Activated CD8-positive, alpha-beta memory T cell treated with anti-CD3 and anti-CD28 coated beads, Interleukin-2, amount 50 U/mL, for 1 hour (primary cell): Measurements from ENCODE around the gene SNED1.
A peak's percentile ranks its signal among the peaks of the same experiment; 100 is the strongest.

Experiments used
- DNase-seq: peaks from one replicate; pipeline ENCODE4 v3.0.0-alpha.2; 2020; ENCODE audit errors: extremely low read depth

Gene SNED1

GRCh38 chr2:241048149-241048948, 49.9 kb downstream of the SNED1 start:
- DNase-seq = no peak

GRCh38 chr2:241048949-241049343, 50.5 kb downstream of the SNED1 start:
- DNase-seq = no peak

GRCh38 chr2:241049739-241050623, 51.6 kb downstream of the SNED1 start:
- no peak for DNase-seq

DNA sequence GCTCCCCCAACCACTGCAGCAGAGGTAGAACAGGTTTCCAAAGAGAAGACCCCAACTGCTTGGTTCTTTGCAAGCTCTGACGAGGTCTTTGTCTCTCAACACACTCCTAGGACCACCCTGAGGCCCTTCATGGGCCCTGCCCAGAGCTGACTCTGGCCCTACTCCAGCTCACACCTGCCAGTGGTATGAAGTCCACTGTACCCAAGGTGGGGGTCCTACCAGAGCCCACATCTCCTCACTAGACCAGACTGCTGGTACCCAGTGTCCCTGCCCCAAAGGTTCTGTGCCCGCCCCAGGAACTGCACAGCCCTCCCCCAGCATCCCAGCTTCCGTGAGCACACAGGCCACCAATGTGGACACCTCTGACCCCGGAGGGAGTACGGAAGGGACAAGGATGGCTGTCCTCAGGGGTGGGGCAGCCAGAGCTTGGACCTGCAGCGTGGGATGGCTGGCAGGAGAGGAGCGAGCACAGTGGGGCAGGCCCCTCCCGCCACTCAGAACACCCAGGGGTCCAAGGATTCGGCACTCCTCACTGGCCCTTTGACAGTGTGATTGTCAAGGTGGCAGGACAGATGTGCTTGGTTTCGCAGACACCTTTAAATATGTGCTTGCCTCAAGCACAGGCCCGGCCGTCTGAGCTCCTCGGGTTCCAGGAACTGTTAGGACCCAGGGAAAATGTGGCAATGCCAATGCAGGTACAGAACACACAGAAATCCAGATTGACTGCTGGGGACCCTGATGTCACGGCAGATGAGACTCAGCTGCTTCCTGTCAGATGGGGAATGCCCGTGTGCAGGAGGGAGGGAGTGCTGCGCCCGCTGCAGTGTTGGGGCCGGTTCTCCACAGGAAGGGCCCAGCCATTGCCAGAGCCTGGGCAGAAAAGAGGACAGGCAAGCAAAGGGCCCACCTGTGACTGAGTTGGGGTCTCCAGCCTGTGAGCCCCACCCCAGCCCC, 52.5 kb downstream of the SNED1 start:
- DNase-seq = no peak

GRCh38 chr2:241051578-241052487, 53.4 kb downstream of the SNED1 start:
- no peak for DNase-seq

DNA sequence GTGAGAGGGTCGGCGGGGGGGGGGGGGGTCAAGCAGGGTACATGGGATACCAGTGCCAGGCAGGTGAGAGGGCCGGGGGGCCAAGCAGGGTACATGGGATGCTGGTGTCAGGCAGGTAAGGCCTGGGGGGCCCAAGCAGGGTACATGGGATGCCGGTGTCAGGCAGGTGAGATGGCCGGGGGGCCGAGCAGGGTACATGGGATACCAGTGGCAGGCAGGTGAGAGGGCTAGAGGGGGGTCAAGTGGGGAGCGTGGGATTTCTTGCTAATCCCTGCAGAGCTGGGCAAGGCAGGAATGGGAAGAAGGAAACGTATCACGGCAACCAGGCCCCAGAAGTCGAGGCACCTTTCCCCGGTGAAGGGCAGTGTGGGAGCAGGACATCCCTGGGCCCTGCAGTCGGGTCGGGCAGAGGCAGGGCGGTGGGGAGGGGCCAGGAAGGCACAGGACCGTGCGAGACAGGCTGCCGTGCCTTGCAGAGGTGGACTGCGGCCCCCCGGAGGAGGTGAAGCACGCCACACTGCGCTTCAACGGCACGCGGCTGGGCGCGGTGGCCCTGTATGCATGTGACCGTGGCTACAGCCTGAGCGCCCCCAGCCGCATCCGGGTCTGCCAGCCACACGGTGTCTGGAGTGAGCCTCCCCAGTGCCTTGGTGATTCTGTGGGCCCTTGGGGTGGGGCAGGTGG, 54.4 kb downstream of the SNED1 start:
- DNase-seq = no peak

GRCh38 chr2:241053576-241054251, 55.3 kb downstream of the SNED1 start:
- DNase-seq = no peak

DNA sequence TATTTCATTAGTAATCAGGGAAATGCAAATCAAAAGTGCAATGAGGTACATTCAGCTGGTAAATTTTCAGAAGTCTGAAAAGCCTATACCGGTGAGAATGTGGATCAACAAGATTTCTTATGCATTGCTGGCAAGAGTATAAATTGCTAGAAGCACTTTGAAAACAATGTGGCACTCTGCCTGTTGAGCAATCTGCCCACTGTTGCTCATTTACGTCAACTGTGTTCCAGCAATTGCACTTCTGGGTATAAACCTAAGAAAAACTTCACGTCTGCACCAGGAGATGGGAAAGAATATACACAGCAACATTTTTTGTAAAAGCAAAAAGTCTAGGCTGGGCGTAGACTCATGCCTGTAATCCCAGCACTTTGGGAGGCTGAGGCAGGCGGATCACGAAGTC, 62.9 kb downstream of the SNED1 start:
- DNase-seq = no peak

DNA sequence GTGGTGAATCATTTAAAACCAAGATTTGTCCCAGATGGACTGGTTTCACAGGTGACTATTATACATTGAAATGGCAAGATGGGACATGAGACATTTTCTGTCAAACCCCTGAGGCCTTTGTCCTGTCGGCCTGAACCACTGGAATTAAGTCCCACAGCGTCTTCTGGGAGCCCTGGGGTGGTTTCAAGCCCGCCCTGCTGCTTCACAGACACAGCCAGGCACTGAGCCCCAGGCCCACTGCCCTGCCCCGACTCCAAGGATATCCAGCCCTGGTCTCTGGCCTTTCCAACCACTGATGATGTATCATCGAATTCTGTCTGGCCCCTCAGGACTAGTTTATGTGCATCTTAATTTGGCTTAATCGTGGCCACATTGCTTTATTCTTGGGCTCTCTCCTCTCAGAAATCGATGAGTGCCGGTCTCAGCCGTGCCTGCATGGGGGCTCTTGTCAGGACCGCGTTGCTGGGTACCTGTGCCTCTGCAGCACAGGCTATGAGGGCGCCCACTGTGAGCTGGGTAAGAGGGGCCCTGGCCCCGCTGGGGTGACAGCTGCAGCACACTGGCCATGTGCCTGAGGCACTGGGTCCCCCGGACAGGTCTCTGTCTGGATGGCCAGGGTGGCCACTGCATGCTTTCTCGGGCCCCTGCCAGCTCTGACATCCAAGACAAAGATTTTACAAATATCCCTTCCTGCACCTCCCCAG, 64.1 kb downstream of the SNED1 start:
- no peak for DNase-seq

GRCh38 chr2:241063093-241063551, 64.7 kb downstream of the SNED1 start:
- no peak for DNase-seq

DNA sequence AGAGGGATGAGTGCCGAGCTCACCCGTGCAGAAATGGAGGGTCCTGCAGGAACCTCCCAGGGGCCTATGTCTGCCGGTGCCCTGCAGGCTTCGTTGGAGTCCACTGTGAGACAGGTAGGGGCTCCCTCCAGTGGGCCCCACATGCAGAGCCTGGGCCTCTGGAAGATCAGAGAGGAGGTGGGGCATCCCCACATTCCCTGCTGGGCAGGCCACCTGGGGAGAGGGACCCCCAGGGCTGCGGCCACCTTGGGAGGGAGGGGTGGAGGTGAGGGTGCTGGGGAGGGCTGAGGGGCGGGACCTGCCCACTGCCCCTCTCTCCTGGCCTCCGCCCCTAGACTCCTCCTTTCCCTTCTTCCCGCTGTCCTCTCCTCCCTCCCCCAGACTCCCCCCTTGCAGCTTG, 65.2 kb downstream of the SNED1 start:
- DNase-seq = no peak

DNA sequence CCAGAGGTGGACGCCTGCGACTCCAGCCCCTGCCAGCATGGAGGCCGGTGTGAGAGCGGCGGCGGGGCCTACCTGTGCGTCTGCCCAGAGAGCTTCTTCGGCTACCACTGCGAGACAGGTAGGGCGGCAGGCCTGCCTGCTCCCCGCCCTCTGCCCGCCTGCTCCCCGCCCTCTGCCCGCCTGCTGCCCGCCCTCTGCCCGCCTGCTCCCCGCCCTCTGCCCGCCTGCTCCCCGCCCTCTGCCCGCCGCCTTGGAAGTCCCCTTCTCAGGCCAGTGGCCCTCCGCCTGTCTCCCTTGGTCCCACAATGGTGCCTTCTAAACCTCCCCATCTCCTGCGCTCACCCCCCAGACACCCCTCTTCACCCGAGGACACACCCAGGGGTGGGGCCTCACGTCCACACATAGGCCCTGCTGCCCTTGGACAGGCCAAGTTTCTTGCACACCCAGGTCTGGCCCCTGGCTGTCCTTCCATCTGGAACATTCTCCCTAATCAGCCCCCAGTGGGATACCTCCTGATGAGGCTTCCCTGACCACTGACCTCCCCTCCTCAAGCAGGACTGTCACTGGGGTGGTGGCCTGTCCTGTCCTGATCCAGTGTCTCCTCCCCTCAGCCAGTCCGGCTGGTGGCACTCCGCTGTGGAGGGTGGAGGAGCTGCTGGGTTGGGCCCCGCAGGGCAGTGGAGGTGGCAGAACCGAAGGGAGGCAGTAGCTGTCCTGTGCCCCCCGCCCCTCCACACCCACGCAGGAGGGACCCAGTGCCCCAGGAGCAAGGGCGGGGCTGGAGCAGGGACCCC, 65.8 kb downstream of the SNED1 start:
- DNase-seq = peak; percentile 19

- DNase-seq = no peak
Measured at GRCh38 chr2:241064802-241065354, 66.5 kb downstream of the SNED1 start.

- DNase-seq = no peak
Measured at GRCh38 chr2:241065355-241065803, 67.0 kb downstream of the SNED1 start.

DNA sequence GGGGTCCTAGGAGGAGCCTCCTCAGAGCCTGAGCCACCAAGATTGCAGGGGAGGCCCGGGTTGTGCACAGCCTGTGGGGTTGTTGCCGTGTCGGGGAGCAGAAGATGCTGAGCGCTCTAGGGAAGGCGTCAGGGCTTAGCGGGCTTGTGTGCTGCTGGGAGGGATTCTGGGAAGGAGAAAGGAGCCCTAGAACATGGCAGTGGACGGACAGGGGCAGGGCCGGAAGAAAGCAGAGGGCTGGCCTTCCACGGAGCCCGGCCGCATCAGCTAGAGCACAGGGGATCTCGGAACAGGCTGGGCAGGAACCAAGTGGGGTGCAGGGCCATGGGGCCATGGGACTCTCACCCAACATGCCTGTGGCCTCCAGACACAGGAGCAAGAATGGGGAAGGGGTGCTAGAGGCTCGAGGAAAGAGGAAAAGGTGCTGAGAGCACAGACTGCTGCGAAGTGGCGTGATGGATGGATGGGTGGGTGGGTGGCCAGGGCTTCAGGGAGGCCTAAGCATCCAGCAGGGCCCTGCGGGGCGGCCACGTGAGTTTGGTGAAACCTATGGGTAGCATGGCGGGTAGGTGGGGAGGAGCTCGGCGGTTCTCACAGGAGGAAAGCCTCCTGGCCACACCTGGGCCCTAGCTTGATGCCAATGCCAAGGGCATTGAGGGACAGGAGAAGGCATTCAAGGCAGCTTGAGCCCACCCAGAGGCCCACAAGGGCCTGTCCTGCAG, 67.9 kb downstream of the SNED1 start:
- DNase-seq = no peak

GRCh38 chr2:241066893-241067341, 68.5 kb downstream of the SNED1 start:
- DNase-seq = no peak
